Measurements from ENCODE around the gene ULK4. TPM values are rescaled to one million over a fixed set of nuclear protein-coding genes. Genes with fewer than 3 reads are reported as not detected.

Gene ULK4
- total and polyA plus RNA-seq, 9 of the 15 experiments (the other 6 are each of a cell fraction or from before 2014, with no cell fraction given), result 3.0 to 5.9 (median 3.5) TPM

DNA sequence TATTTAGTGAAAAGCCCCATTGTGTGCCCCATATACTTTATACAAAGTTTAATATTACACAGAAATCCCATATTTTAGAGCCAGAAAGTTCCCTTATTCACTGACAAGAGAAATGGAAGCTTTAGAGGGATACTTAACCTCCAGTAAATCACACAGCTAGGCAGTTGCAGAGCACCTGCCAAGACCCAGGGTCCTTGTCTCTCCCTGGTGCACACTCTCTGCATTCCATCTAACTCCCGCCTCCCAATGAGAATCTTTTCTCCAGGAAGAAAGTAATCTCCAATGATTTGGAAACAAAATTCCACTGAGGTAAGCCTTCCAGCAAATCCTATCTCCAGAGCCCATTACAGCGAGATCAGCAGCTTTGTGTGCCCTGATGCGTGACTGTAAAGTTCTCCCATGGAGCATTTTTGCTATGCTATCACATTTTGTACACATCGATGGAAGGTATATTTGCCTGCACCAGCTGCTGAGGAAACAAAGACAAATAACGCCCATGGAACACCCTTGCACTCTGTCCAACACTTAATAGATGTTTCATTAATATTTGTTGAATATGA is 41.4 kb downstream of the ULK4 start (continued):
- TF ChIP-seq, protein P1, sequence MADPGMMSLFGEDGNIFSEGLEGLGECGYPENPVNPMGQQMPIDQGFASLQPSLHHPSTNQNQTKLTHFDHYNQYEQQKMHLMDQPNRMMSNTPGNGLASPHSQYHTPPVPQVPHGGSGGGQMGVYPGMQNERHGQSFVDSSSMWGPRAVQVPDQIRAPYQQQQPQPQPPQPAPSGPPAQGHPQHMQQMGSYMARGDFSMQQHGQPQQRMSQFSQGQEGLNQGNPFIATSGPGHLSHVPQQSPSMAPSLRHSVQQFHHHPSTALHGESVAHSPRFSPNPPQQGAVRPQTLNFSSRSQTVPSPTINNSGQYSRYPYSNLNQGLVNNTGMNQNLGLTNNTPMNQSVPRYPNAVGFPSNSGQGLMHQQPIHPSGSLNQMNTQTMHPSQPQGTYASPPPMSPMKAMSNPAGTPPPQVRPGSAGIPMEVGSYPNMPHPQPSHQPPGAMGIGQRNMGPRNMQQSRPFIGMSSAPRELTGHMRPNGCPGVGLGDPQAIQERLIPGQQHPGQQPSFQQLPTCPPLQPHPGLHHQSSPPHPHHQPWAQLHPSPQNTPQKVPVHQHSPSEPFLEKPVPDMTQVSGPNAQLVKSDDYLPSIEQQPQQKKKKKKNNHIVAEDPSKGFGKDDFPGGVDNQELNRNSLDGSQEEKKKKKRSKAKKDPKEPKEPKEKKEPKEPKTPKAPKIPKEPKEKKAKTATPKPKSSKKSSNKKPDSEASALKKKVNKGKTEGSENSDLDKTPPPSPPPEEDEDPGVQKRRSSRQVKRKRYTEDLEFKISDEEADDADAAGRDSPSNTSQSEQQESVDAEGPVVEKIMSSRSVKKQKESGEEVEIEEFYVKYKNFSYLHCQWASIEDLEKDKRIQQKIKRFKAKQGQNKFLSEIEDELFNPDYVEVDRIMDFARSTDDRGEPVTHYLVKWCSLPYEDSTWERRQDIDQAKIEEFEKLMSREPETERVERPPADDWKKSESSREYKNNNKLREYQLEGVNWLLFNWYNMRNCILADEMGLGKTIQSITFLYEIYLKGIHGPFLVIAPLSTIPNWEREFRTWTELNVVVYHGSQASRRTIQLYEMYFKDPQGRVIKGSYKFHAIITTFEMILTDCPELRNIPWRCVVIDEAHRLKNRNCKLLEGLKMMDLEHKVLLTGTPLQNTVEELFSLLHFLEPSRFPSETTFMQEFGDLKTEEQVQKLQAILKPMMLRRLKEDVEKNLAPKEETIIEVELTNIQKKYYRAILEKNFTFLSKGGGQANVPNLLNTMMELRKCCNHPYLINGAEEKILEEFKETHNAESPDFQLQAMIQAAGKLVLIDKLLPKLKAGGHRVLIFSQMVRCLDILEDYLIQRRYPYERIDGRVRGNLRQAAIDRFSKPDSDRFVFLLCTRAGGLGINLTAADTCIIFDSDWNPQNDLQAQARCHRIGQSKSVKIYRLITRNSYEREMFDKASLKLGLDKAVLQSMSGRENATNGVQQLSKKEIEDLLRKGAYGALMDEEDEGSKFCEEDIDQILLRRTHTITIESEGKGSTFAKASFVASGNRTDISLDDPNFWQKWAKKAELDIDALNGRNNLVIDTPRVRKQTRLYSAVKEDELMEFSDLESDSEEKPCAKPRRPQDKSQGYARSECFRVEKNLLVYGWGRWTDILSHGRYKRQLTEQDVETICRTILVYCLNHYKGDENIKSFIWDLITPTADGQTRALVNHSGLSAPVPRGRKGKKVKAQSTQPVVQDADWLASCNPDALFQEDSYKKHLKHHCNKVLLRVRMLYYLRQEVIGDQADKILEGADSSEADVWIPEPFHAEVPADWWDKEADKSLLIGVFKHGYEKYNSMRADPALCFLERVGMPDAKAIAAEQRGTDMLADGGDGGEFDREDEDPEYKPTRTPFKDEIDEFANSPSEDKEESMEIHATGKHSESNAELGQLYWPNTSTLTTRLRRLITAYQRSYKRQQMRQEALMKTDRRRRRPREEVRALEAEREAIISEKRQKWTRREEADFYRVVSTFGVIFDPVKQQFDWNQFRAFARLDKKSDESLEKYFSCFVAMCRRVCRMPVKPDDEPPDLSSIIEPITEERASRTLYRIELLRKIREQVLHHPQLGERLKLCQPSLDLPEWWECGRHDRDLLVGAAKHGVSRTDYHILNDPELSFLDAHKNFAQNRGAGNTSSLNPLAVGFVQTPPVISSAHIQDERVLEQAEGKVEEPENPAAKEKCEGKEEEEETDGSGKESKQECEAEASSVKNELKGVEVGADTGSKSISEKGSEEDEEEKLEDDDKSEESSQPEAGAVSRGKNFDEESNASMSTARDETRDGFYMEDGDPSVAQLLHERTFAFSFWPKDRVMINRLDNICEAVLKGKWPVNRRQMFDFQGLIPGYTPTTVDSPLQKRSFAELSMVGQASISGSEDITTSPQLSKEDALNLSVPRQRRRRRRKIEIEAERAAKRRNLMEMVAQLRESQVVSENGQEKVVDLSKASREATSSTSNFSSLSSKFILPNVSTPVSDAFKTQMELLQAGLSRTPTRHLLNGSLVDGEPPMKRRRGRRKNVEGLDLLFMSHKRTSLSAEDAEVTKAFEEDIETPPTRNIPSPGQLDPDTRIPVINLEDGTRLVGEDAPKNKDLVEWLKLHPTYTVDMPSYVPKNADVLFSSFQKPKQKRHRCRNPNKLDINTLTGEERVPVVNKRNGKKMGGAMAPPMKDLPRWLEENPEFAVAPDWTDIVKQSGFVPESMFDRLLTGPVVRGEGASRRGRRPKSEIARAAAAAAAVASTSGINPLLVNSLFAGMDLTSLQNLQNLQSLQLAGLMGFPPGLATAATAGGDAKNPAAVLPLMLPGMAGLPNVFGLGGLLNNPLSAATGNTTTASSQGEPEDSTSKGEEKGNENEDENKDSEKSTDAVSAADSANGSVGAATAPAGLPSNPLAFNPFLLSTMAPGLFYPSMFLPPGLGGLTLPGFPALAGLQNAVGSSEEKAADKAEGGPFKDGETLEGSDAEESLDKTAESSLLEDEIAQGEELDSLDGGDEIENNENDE (IDR thresholded peaks at IDR 0.05; ENCODE audit: low read depth, low read length), result no peak
- TF ChIP-seq SIX5 (IDR thresholded peaks at IDR 0.05; ENCODE audit: borderline replicate concordance in 1 of 2, insufficient read depth in 1 of 2, low read depth in 1 of 2, low read length in 2 of 2) (no peak), CBX1 (IDR thresholded peaks at IDR 0.05; ENCODE audit: low read depth) (no peak), RBM25 (IDR thresholded peaks at IDR 0.05; ENCODE audit: low read depth, low read length, severe bottlenecking) (no peak), RBM14 (IDR thresholded peaks at IDR 0.05; ENCODE audit: borderline replicate concordance, insufficient read depth, low read depth, low read length) (no peak), ZNF253 (CRISPR knock-in tag; conservative IDR thresholded peaks at IDR 0.05) (no peak), TCFL5 (CRISPR knock-in tag; conservative IDR thresholded peaks at IDR 0.05) (no peak), PHB2 (IDR thresholded peaks at IDR 0.05; ENCODE audit: low read depth) (no peak), RAD21 (CRISPR knock-in tag; conservative IDR thresholded peaks at IDR 0.05 in 1 of 2, IDR thresholded peaks at IDR 0.05 in 1 of 2) (no peak), RAD51 (IDR thresholded peaks at IDR 0.05; ENCODE audit: borderline replicate concordance, low read depth) (no peak)

Measured in K562 (cell line).